GM18861 (cell line): ENCODE data around the gene TWF2.

Source experiments
- ATAC-seq: cut with Tn5 transposase; IDR thresholded peaks from one replicate; pipeline ENCODE4 v1.9.1; 2021; ENCODE audit not compliant: unreplicated experiment

The TWF2 gene

DNA sequence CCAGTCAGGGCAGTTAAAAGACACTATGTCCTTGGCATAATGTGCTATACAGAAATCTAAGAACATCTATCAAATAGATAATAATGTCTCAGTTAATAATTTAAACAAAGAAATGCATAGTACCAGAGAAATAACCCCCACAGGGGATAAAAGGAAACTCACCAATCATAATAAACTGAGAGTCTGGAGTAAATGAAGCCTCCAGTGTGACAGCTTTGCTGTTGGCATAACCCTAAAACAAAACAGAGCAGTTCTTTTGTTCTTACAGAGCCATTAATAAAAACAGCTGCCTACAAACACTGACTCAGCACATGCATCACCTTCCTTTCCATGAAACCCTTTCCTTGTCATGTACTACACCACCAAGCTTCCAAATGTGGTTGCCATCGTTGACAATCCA is 20.1 kb upstream of the TWF2 start:
- ATAC-seq: no peak

DNA sequence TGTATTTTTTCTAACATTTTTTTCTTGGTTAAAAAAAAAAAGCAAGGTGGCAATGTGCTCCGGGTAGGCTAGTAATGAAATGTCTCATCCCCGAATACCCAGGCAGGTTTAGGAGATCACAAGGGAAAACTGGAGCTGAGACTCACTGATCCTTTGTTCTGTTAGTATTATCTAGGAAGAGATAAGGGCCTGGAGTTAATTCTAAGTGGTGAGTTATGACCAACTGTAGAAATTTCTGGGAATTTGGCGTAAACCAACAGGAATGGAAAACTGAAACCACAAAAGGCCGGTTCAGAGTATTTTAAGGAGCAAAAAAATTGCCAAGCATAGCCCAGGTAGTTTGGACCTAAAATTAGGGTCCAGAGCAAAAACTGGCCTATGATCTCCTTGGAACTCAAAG is 19.0 kb upstream of the TWF2 start:
- ATAC-seq: no peak

DNA sequence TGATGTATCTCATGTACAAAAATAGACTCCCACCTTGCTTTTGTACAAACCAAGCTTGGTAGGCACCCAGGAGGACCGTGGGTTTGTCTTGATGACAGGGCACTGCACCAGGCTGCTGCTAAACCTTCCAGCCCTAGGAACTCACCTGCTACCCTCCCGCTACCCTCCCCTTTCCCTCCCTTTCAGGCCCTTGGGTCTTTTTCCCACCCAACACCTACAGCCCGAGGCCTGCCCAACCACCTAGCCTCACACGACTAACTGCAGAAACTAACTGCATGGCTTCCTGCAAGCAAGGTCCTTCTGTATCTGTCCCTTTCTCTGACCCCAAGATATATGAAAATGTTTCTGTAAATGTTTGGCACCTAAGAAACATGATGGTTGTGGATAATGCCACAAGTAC is 17.7 kb upstream of the TWF2 start:
- ATAC-seq: no peak

DNA sequence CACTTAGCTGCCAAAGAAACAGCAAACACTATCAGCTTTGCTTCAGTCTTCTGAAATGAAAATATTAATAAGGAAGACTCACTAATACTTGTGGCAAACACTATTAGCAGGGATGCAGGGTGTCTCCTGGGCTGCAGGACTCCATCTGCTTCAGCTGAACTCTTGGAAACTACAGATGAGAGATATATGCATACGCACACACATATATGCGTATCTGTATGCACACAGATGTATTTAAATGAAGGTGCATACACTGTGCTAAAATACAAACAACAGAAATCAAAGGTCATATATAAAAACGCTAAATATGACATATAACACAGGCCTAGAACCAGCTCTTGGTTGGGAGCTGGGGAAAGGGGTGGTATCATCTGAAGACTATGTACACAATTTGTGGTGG is 17.2 kb upstream of the TWF2 start:
- no peak for ATAC-seq

DNA sequence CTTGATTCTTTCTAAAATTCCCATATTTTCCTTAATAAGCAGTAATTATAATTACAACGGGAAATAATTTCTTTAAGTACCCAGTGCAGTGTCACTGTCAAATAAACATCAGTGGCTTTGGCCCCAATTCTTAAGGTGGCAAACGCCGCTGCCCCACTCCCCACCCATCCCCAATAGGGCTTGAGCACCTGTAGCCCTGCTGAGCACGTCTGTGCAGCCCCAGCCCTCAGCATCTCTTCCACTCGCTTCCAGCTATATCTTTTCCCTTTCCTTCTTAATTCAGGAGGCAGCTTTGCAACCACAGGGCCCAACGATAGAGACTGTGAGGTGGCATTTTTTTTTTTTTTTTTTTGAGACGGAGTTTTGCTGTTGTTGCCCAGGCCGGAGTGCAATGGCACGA is 15.7 kb upstream of the TWF2 start:
- no peak for ATAC-seq

DNA sequence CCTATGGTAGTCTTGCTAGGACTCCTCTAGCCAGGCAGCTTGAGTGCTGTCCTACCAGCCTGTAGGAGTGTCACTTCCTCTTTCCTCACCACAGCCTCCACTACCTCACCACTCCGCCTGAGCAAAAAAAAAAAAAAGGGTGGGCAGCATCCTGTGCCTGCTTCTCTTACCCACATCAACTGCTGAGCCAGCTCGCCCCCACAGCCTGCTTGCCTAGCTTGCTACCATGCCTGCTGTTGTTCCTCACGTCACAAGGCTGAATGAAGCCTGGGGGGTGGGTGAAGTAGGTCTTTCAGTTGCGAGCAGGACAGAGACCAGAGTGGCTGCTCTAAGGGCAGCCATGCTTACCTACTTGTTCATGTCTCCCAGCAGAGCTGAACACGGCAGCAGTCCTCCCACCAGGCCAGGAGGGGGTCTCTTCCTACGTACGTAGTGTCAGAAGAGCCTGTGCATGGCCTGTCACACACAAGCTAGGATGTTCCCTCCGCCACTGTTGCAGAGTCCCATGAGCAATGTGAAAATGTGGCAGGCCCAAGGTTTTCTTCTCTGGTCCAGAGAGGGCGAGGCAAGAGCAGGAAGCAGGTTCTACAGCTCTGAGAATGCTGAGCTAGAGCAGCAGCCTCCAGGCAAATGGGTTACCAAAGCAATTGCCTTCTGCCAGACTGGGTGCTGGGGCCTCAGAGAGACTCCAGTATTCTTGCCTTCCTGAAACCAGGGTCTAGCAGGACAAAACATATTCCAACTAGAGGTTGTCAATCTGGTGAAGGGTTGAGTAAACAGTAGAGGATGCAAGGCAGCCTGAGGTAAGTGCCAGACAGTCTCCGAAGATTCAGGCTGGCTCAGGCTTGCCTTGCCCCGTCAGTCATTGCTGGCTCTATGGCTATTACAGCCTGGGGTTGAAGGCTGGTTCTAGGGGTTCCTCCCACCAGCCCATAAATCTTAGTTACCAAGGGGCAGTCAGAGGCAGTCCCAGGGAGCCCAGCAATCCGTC is 14.7 kb upstream of the TWF2 start:
- ATAC-seq: peak; percentile 91

DNA sequence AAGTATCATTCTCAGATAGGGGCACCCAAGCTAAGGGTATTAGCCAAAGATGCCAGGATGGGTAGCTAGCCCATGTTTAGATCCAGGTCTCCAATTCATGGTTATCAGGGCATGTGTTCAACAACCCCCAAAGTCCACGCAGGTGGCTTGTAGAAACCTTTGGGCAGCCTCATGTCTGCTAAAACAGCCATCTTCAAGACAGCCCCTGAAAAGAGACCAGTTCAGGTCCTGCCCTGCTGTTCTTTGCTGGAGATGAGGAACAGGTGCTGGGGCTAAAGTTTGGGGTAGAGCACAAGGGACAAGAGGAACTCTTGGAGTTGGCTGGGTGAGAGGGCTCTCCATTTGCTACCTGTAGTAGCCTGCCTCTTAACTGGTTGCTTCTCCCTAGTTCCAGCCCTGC is 11.2 kb upstream of the TWF2 start:
- ATAC-seq: no peak

DNA sequence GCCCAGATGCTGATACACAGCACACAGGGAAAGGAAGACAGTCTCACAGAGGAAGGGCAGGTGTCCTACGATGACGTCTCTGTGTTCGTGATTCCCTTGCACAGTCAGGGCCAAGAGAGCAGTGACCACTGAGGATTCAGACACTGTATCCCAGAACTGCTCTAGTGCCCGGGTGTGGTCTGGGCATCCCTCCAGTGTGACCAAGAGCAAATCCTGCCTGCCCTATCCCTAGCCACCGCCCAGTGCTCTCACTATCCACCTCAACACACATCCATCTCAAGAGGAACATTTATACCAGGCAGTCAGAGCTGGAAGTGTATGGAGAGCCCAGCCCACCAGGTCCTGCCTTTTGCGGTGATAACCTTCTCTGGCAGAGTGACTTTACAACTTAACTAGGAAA is 10.7 kb upstream of the TWF2 start:
- no peak for ATAC-seq

DNA sequence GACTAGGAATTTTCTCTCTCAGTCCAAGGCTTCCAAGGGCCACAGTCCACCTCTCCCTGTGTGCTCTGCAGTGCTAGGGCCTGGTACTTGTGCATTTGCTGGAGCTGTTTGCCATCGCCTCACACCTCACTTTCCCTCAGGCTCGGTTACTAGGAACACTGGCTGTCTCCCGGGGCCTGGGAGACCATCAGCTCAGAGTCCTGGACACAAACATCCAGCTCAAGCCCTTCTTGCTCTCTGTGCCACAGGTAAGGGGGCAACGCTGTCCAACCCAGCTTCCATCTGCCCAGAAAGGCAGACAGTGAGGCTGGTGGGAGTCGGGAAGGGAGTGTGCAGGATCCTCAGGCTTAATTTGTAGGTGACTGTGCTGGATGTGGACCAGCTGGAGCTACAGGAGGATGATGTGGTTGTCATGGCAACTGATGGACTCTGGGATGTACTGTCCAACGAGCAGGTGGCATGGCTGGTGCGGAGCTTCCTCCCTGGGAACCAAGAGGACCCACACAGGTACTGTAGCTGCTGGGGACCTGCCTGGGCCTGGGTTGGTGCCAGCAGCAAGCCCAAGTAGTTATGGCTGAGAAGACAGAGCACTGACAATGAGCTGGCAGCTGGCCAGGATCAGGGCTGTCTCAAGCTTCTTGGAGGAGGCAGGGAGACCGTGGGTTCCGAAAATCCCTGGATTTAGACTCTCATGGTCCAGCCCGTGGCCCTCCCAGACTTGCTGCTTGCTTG is 10.0 kb upstream of the TWF2 start:
- no peak for ATAC-seq

DNA sequence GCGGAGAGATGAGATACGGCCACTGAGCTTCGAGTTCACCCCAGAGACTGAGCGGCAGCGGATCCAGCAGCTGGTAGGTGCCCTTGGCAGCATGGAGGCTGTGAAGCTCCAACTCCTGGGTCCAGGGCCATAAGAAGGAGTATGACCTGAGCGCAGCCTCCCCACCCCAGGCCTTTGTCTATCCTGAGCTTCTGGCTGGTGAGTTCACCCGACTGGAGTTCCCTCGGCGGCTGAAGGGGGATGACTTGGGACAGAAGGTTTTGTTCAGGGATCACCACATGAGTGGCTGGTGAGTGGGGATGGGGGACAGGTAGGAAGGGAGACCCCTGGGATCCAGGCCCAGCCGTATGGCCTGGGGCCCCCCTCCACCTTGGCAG is 9.2 kb upstream of the TWF2 start:
- no peak for ATAC-seq

DNA sequence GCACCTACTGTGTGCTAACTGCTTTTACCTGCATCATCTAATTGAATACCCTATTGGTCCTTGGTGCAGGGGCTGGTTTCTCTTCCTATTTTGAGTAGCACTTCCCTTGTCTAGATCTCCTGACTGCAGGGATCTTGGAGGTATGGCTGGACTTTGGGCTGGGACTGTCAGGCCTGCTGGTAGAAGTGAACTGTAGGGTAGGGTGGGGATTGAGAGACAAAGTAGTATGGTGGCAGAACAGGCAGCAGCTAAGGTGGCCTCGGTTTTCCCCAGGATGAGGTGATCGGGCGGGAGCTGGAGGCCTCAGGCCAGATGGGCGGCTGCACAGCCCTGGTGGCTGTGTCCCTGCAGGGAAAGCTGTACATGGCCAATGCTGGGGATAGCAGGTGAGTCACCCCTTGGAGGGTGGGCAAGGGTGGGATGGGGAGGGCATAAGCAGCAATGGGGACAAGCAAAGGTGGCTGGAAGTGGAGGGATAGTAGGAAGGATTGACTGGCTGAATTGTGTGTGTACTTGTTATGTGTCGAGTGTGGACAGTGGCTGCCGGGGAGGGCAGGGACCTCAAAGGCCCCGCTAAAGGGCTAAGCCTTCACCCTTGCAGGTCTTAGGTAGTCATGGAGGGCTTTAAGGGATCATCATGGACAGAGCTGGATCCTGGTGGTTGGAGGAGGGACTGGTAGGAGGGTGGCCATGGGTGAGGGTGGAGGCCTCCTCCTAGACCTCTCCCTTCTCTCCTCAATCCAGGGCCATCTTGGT is 8.6 kb upstream of the TWF2 start:
- ATAC-seq: no peak

DNA sequence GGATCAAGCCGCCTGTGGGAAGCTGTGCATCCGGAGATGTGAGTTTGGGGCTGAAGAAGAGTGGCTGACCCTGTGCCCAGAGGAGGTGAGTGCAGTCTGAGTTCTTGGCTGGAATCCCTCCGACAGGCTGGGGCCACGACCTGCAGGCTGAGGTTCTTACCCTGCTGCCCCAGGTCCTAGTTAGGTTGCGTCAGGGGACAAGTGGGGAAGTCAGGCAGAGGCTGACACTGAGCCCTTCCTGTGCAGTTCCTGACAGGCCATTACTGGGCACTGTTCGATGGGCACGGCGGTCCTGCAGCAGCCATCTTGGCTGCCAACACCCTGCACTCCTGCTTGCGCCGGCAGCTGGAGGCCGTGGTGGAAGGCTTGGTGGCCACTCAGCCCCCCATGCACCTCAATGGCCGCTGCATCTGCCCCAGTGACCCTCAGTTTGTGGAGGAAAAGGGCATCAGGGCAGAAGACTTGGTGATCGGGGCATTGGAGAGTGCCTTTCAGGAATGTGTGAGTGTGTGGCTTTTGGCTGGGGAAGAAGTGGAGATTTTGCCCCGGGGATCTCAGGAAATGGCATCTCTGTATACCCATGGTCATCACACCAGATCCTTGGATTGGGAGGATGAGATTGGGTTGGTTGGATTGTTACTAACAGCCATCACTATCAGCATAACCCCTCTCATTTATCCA is 7.9 kb upstream of the TWF2 start:
- no peak for ATAC-seq

DNA sequence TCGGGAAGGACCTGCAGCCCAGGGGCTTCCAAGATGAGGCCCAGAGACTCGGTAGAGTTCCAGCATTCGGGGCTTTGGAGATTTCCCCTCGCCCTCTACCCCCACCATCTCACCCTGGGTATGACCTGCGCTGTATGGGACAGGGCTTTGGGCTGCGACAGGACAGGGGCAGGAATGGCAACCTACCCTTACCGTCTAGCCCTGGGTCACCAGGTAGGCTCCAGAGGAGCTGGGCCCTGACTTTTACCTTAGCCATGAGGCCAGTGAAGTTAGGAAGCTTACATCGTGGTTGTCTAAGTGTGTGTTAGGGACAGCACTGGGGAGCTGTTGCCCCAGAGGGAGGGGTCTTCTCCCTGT is 7.3 kb upstream of the TWF2 start:
- ATAC-seq: no peak

DNA sequence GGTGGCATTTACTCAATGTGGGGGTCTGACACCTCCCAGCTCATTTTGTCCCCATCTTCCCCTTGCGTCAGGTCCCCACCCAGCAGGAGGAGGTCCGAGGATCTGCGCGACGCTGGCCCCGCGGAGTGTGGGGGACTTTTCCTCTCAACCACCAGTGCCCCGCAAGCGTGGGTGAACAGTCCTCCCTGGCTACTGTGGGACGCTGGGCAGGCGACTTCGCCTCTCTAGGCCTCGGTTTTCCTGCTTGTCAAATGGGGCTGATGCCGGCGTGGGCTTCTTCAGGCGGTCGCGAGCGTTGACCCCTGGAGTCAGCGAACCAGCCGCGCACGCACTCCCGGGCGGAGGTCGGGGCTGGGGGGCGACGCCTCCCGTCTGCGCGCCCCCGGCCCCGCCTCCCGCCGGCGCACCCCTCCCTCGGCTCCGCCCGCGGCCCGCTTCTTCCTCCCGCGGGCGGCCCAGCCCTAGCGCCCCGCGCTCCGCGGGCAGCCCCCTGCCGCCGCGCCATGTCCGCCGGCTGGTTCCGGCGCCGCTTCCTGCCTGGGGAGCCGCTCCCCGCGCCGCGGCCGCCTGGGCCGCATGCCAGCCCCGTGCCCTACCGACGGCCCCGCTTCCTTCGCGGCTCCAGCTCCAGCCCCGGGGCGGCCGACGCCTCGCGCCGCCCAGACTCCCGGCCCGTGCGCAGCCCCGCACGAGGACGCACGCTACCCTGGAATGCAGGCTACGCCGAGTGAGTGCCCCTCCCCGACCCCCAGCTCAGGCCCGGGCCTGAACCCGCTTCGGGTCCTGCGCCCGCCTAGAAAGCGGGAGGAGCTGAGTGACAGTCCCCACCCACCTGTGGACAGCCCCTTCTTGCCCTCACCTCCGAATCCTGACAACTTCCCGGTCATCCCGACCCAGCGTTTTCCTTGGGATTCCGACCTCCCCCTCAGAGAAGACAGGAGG is 6.6 kb upstream of the TWF2 start, which contains the start of gene PPM1M:
Gene PPM1M (plus strand): TSS at position 438 of the 942 bp plus-strand sequence. CDS start 66 bp downstream, at position 504.
- no peak for ATAC-seq

DNA sequence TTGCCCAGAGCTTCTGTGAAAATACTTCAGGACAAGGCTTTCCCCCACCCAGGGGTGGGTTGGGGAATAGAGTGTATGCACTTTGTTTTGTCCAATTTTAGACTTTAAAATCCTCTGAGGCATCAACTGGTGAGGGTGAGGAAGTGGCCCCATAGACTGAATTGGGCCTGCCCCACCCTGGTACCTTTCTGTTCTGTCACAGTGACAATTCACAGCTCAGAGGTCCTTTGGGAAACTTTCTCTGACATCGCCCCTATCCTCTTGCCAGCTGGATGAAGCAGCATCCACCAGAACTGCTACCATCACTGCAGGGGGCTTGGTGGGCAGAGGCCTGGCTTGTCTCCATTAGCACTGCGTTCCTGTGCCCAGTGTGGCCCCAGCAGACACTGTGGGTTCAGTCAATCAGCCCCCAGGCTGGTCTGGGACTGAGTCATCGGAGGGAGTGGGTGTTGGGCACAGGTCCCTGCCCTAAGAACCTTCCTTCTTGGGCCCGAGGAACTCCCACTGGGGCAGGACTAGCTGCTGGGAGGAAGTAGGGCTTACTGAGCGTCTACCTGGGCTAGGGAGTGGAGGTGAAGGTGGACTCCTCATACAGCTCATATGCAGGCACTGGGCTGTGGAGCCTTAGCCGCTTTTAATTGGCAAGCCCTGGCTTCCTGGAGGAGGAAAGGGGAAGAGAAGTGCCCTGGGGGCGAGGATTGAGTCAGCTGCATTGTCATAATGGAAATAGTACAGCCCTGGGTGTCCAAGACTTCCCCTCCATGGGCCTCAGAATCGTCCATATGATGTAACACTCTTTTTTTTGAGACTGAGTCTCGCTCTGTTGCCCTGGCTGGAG is 5.1 kb upstream of the TWF2 start:
- peak; percentile 33 for ATAC-seq

DNA sequence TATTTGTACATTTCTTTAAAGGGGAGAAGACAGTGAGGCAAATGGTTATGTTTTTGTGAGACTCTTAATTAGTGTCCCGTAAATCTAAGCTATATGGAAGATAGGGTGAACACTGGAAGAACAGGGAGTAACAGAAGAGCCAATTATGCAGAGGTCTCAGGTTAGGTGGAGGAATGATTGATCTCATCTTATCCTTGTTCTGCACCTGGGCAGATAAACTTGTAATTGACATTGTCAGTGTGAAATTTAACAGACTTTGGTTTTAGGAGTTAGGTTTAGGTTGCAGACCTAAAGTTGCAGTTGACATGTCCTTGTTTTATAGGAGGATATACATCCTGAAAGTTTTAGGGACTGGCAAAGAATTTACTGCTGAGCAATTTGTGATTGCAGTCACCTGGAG is 3.1 kb upstream of the TWF2 start:
- ATAC-seq: no peak

DNA sequence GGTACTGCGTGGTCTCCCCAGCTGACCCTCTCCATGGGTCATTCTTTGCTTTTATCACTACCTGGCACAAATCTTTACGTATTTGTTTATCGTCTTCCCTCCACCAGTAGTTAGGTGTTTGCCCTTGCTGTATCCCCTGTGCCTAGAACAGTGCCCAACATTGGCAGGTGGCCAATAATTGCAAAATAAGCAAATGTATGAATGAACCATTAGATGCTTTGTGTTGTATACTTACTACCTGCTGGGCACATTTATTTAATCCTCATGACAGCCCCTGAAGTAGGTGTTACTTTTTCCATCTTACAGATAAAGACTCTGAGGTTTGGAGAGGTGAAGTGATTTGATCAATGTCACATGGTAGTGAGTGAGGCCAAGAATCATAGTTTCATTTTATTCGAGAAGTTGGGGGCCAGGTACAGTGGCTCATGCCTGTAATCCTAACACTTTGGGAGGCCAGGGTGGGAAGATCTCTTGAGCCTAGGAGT is 2.0 kb upstream of the TWF2 start:
- no peak for ATAC-seq

DNA sequence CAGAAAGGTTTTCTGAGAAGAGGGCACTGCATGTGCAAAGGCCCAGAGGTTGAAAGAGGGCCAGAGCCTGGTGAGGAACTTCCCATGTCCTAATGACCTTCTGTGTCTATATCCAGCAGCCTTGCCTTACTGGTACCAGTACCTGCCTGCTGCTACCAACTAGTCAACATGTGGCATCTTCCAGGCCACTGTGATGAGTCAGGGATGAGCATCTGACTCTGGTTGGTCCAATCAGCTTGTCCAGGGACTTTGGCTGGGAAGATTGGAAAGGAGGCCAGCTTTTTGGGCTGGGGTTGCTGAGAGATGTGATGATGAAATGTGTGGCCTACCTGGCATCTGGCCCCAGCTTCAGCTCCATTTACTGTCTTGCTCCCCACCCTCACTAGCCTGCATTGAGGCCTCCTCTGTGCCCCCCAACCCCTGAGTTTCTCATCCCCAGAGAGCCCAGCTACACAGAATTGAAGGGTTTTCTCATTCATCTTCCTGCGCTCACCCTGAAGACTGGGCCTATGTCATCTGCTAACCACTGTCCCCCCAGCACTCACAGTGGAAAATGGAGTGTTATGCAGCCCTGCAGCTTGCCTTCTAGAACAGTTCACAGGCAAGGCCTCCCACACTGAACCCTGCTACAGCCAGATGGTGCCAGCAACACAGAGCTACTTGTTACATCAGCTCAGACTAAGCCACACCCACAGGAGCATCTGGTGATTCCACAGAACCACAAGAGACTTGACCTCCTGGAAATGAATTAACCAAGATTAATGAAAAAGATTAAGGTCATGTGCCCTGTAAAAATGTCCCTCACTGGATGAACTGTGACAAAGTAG is 1.3 kb upstream of the TWF2 start:
- peak; percentile 23 for ATAC-seq
